GM19238 (cell line): ENCODE data around the gene PRELID1.
"Not testable (repeated sequence)": the region's sequence is repeated elsewhere in the genome, so short reads cannot be mapped to it uniquely, and the experiment has no call there.

ENCODE experiments used
- DNase-seq: peaks from one replicate; pipeline ENCODE4 v3.0.0; 2011; ENCODE audit warnings: low spot score; ENCODE audit not compliant: insufficient read length

Gene PRELID1

GRCh38 chr5:177334781-177335700 is 31.4 kb downstream of the PRELID1 start:
- DNase-seq, result no peak

GRCh38 chr5:177335701-177336065 is 32.1 kb downstream of the PRELID1 start:
- no peak for DNase-seq

- DNase-seq, result no peak
These were observed 32.5 kb downstream of the PRELID1 start for GRCh38 chr5:177336112-177336511.

GRCh38 chr5:177336603-177337494 is 33.2 kb downstream of the PRELID1 start:
- DNase-seq, result no peak

GRCh38 chr5:177338251-177339106 is 34.9 kb downstream of the PRELID1 start:
- DNase-seq, result no peak

- DNase-seq, result no peak
These were observed 35.6 kb downstream of the PRELID1 start for GRCh38 chr5:177339107-177339638.

- DNase-seq, result not testable (repeated sequence)
These were observed 39.4 kb downstream of the PRELID1 start for GRCh38 chr5:177343000-177343399.

GRCh38 chr5:177343777-177344176 is 40.2 kb downstream of the PRELID1 start:
- DNase-seq, result no peak

- no peak for DNase-seq
These were observed 41.3 kb downstream of the PRELID1 start for GRCh38 chr5:177344891-177345290.

- no peak for DNase-seq
These were observed 43.2 kb downstream of the PRELID1 start for GRCh38 chr5:177346820-177347219.

- DNase-seq, result no peak
These were observed 44.1 kb downstream of the PRELID1 start for GRCh38 chr5:177347699-177348098.

GRCh38 chr5:177349362-177349647 is 45.7 kb downstream of the PRELID1 start:
- no peak for DNase-seq

- DNase-seq, result no peak
These were observed 46.2 kb downstream of the PRELID1 start for GRCh38 chr5:177349762-177350161.

GRCh38 chr5:177350776-177351391 is 47.3 kb downstream of the PRELID1 start:
- DNase-seq, result no peak

- DNase-seq, result peak; percentile 92
These were observed 48.1 kb downstream of the PRELID1 start, which contains the start of gene LMAN2 for GRCh38 chr5:177351392-177352329. TSS of gene LMAN2 (minus strand) at chr5:177351668. CDS start at chr5:177351647, 21 bp downstream.

GRCh38 chr5:177353093-177353492 is 49.5 kb downstream of the PRELID1 start:
- no peak for DNase-seq

- DNase-seq, result no peak
These were observed 50.7 kb downstream of the PRELID1 start for GRCh38 chr5:177354256-177354655.

- no peak for DNase-seq
These were observed 51.1 kb downstream of the PRELID1 start for GRCh38 chr5:177354711-177355110.

- no peak for DNase-seq
These were observed 51.7 kb downstream of the PRELID1 start for GRCh38 chr5:177355162-177355867.
